HepG2 (cell line): Measurements from ENCODE around the gene IL1RAPL1. TPM values are rescaled to one million over a fixed set of nuclear protein-coding genes. Genes with fewer than 3 reads are reported as not detected.
A peak's percentile ranks its signal among the peaks of the same experiment; 100 is the strongest.

Experiments used
- ATAC-seq: fragments of 200-7000 bp; cut with Tn5 transposase; 3 replicates; pipeline ENCODE4 v1.9.1; 2020; ENCODE audit warnings: mild to moderate bottlenecking, moderate library complexity
- BruUV-seq: library from RNA; stranded (reverse); fragments of 400-500 nt; replicated peaks from 2 replicates; lab custom pipeline; 2021; lab: Mats Ljungman, UMichigan
- CTCF ChIA-PET: fragments of 300-600 bp; formaldehyde crosslinking; extraction: SDS; loops from one replicate; lab custom pipeline; 2021; ENCODE audit warnings: low total read pairs, inconsistent platforms, low intra/inter-chr PET ratio; lab: Yijun Ruan, JAX
- POLR2A ChIA-PET: fragments of 350-600 bp; sonication (Branson Sonifier 250); formaldehyde crosslinking; loops from one replicate; lab custom pipeline; 2020; ENCODE audit warnings: antibody characterized with exemption, inconsistent platforms; lab: Yijun Ruan, JAX
- DNase-seq: peaks from one replicate; pipeline ENCODE4 v3.0.0-alpha.2; 2015; ENCODE audit warnings: low spot score
- FAIRE-seq: peaks from 3 replicates; lab custom pipeline; 2011; peaks lifted over from hg19 to GRCh38; lab: Jason Lieb, UNC
- H2AFZ ChIP-seq: one replicate; pipeline ENCODE4 v1.6.1; 2011; ENCODE audit warnings: low read length, inconsistent platforms
- H3K27ac ChIP-seq: fragments of 300-600 bp; 3 replicates; pipeline ENCODE4 v1.8.0; 2011; ENCODE audit warnings: mixed run types, mild to moderate bottlenecking, mixed read lengths, low read length, inconsistent platforms; ENCODE audit not compliant: insufficient read depth; ENCODE audit errors: extremely low read length
- H3K27me3 ChIP-seq, 2 experiments: fragments of 200-600 bp in 1 of 2; 2 replicates in 1 of 2; 3 replicates in 1 of 2; pipeline versions ENCODE4 v1.6.0 to v1.8.0; 2011; ENCODE audit warnings: low read length in 2 of 2, mild to moderate bottlenecking in 2 of 2, moderate library complexity in 2 of 2, inconsistent platforms in 1 of 2; ENCODE audit not compliant: insufficient read depth in 2 of 2, control insufficient read depth in 1 of 2
- H3K36me3 ChIP-seq, 2 experiments: fragments of 200-600 bp in 1 of 2; replicated peaks in 1 of 2; 2 replicates in 1 of 2; 3 replicates in 1 of 2; pipeline versions ENCODE4 v1.5.1 to v1.8.0; 2011; ENCODE audit warnings: low read length in 2 of 2, inconsistent platforms in 1 of 2; ENCODE audit not compliant: insufficient read depth in 2 of 2, control insufficient read depth in 1 of 2
- H3K4me1 ChIP-seq: 2 replicates; pipeline ENCODE4 v1.5.1; 2012; ENCODE audit warnings: low read length, inconsistent platforms; ENCODE audit not compliant: insufficient read depth
- H3K4me2 ChIP-seq: 2 replicates; pipeline ENCODE4 v1.6.0; 2011; ENCODE audit warnings: low read depth, low read length, inconsistent platforms
- H3K4me3 ChIP-seq, 3 experiments: fragments of 200-600 bp in 1 of 3; sonication (generic), shearing (Covaris generic) in 1 of 3; replicated peaks in 1 of 3; 2 replicates each; pipeline ENCODE4 v1.5.1; 2011 to 2016; ENCODE audit warnings: low read length in 3 of 3, inconsistent platforms in 2 of 3, low read depth in 2 of 3, mild to moderate bottlenecking in 2 of 3, control low read depth in 1 of 3, mixed read lengths in 1 of 3; ENCODE audit not compliant: insufficient read depth in 1 of 3
- H3K79me2 ChIP-seq: one replicate; pipeline ENCODE4 v1.6.1; 2011; ENCODE audit warnings: low read length, inconsistent platforms; ENCODE audit not compliant: insufficient read depth
- H3K9ac ChIP-seq: 2 replicates; pipeline ENCODE4 v1.6.0; 2011; ENCODE audit warnings: mild to moderate bottlenecking, low read depth, low read length, inconsistent platforms; ENCODE audit not compliant: insufficient read depth
- H3K9me3 ChIP-seq: 2 replicates; pipeline ENCODE4 v1.5.1; 2012; ENCODE audit warnings: mild to moderate bottlenecking, low read length
- H4K20me1 ChIP-seq: 2 replicates; pipeline ENCODE4 v1.6.0; 2011; ENCODE audit warnings: inconsistent platforms, mild to moderate bottlenecking, low read length, moderate library complexity; ENCODE audit not compliant: insufficient read depth
- KLF11 ChIP-seq: IDR thresholded peaks from 2 replicates; pipeline ENCODE4 v1.6.1; 2016; ENCODE audit warnings: missing compliant biosample characterization
- NFRKB ChIP-seq: fragments of 450-650 bp; IDR thresholded peaks from 2 replicates; pipeline ENCODE4 v1.6.1; 2017
- STAG1 ChIP-seq: sonication (generic); formaldehyde crosslinking; IDR thresholded peaks from 2 replicates; pipeline ENCODE4 v1.4.0; 2020; ENCODE audit warnings: missing genetic modification reagents
- TEAD3 ChIP-seq: optimal IDR thresholded peaks from 2 replicates; pipeline ENCODE3; 2016; ENCODE audit warnings: borderline replicate concordance
- WGBS: methylation state at CpG from one replicate; pipeline ENCODE4 v1.1.6; 2017; ENCODE audit warnings: low lambda C conversion rate; 5-methylcytosine and 5-hydroxymethylcytosine counted together
- in situ Hi-C: cut with HindIII; loops from 2 replicates; pipeline ENCODE4 v1.10.0; 2017; ENCODE audit warnings: low pct_unique_long_range_greater_than_20kb; ENCODE audit not compliant: extremely low pct_ligation_motif_present
- intact Hi-C: fragments of 100-400 bp; cut with micrococcal nuclease; formaldehyde crosslinking; loops from one replicate; pipeline ENCODE4 v1.10.0; 2022; ENCODE audit not compliant: unreplicated experiment
- polyA plus RNA-seq, 8 experiments: library from polyadenylated mRNA; depleted of rRNA in 3 of 8; stranded (reverse) in 7 of 8; unstranded in 1 of 8; fragments of >200 nt; fragmentation: Illumina TruSeq in 4 of 8; extraction: Trizol in 4 of 8; gene quantifications; 2 replicates each; pipeline versions ENCODE4 v1.2.1 to v1.2.3, GENCODE V29; 2011 to 2016; ENCODE audit warnings: low read depth in 4 of 8, missing spikeins in 1 of 8, mixed read lengths in 1 of 8; ENCODE audit not compliant: insufficient read depth in 1 of 8
- total RNA-seq, 5 experiments: library from RNA; depleted of rRNA; stranded (reverse); fragments of >200 nt; fragmentation: Illumina TruSeq; extraction: Trizol; gene quantifications; 2 replicates each; pipeline ENCODE4 v1.2.3, GENCODE V29; 2016; ENCODE audit warnings: low read depth in 1 of 5

Gene IL1RAPL1
- total and polyA plus RNA-seq, 2 of the 13 experiments (the other 11 are each of a cell fraction or from before 2014, with no cell fraction given): 0.04 TPM; not detected in 1

DNA sequence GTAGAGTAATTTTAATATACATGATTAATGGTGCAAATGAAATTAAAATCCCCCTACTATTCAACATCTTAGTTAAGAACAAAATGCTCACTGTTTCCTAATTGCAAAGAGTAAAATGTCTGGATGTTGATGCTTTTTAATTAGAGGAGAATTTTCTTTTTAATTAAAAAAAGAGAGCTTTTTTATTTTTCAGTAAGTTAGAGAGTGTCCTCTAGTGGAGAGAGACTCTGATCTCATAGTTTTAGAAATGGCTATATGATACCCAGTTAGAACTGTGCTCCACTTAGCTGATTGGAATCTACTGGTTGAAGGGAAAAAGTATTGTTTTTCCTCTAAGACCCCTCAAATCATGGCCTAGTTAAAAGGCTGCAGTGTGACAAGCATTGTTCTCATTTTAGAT lies 1316.1 kb downstream of the IL1RAPL1 start:
- Histone ChIP-seq H3K4me1 (no peaks in the 10 kb centered on the region), H2AFZ (no peak overlapping the region), H3K27me3 (no peaks in the 10 kb centered on the region), H3K9me3 (no peaks in the 10 kb centered on the region), H3K4me2 (no peak overlapping the region), H3K36me3 (no peaks in the 10 kb centered on the region), H4K20me1 (no peaks in the 10 kb centered on the region), H3K4me3 (no peak overlapping the region), H3K9ac (no peak overlapping the region), H3K79me2 (no peaks in the 10 kb centered on the region), H3K27ac (no peak overlapping the region)
- in situ Hi-C loops: no loop called here
- CTCF ChIA-PET: no interaction called here
- no TSS peak for BruUV-seq
- ATAC-seq (no peak), DNase-seq (no peak), FAIRE-seq (no peak)
- TF ChIP-seq NFRKB (no peak), KLF11 (CRISPR knock-in tag) (no peak)
- intact Hi-C loops: no loop called here
- POLR2A ChIA-PET: no interaction called here

DNA sequence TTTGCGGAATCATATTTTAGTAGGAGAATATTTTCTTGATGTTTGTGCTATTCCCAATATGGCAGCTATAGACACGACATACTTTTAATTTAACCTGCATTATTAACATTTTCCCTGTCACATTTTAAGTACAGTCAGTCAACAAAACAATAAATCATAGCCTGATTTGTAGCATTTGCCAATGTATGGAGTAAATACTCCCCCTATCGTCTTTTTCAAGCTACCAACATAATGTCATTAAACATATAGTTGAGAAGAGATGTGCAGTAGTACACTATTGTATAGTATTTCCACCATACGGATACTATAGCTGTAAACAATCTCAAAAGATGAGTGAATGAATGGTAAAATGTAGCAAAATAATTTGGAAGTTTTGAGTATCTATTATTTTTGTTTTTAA lies 1324.4 kb downstream of the IL1RAPL1 start:
- no peak overlapping the region for H3K9ac ChIP-seq
- no peak overlapping the region for H2AFZ ChIP-seq
- H4K20me1 ChIP-seq: no peaks in the 10 kb centered on the region
- no peaks in the 10 kb centered on the region for H3K27me3 ChIP-seq
- WGBS: 25% methylated on average over 4 of the region's 4 CpGs
- no peaks in the 10 kb centered on the region for H3K9me3 ChIP-seq
- CTCF ChIA-PET: no interaction called here
- intact Hi-C loops: loop anchor here (10.0 kb wide), 1 partner anchor 887 kb away; no protein-coding TSS in a partner anchor
- DNase-seq: no peak
- BruUV-seq: no TSS peak
- no peak overlapping the region for H3K4me3 ChIP-seq
- POLR2A ChIA-PET: no interaction called here
- ATAC-seq: no peak
- H3K36me3 ChIP-seq: no peaks in the 10 kb centered on the region
- no peak overlapping the region for H3K4me2 ChIP-seq
- H3K27ac ChIP-seq: no peak overlapping the region
- in situ Hi-C loops: no loop called here
- FAIRE-seq: no peak
- no peaks in the 10 kb centered on the region for H3K4me1 ChIP-seq
- 0 out of 2 replicates have a peak, but pooled peaks have one; percentile 4 for TF ChIP-seq STAG1 (CRISPR knock-in tag)
- TF ChIP-seq TEAD3: no peak
- TF ChIP-seq, all 625 proteins: peak for 1
- H3K79me2 ChIP-seq: no peaks in the 10 kb centered on the region
